Endothelial cell of umbilical vein (primary cell): ENCODE data around the gene ZDHHC11.

Source experiments
- CTCF ChIP-seq, 2 donors: IDR thresholded peaks; 1 replicate in 1 of 2; 2 replicates in 1 of 2; pipeline ENCODE4 v1.5.1; 2011; ENCODE audit warnings: low read length in 2 of 2, mild to moderate bottlenecking in 2 of 2, moderate library complexity in 2 of 2, control low read depth in 1 of 2, inconsistent platforms in 1 of 2, low read depth in 1 of 2; ENCODE audit not compliant: insufficient read depth in 1 of 2; ENCODE audit errors: extremely low read depth in 1 of 2
- EZH2 ChIP-seq: IDR thresholded peaks from 2 replicates; pipeline ENCODE4 v1.6.1; 2012; ENCODE audit warnings: borderline replicate concordance, low read depth, mild to moderate bottlenecking, moderate library complexity, low read length, inconsistent platforms; ENCODE audit not compliant: severe bottlenecking
- FOS ChIP-seq: IDR thresholded peaks from 2 replicates; pipeline ENCODE4 v1.6.1; 2011; ENCODE audit warnings: mild to moderate bottlenecking, low read length, moderate library complexity, borderline replicate concordance; ENCODE audit not compliant: insufficient read depth
- GATA2 ChIP-seq: IDR thresholded peaks from 2 replicates; pipeline ENCODE4 v1.7.0; 2011; ENCODE audit warnings: low read depth, mild to moderate bottlenecking, moderate library complexity, mixed read lengths, low read length; ENCODE audit not compliant: insufficient read length, insufficient read depth
- MAX ChIP-seq: IDR thresholded peaks from 2 replicates; pipeline ENCODE4 v1.6.1; 2011; ENCODE audit not compliant: insufficient read depth, insufficient read length
- MYC ChIP-seq: IDR thresholded peaks from one replicate; pipeline ENCODE4 v1.6.1; 2011; ENCODE audit warnings: mild to moderate bottlenecking, low read depth, low read length
- POLR2A ChIP-seq: IDR thresholded peaks from 2 replicates; pipeline ENCODE4 v1.6.1; 2012; ENCODE audit warnings: low read depth, mild to moderate bottlenecking, control low read depth, low read length
- POLR2AphosphoS5 ChIP-seq: IDR thresholded peaks from 2 replicates; pipeline ENCODE4 v1.6.1; 2012; ENCODE audit warnings: low read depth, mild to moderate bottlenecking, control low read depth, low read length, moderate library complexity; ENCODE audit not compliant: insufficient read depth

- TF ChIP-seq CTCF (IDR thresholded peaks at IDR 0.05; ENCODE audit: extremely low read depth in 1 of 2, insufficient read depth in 1 of 2, low read depth in 1 of 2, low read length in 2 of 2) (no peak), FOS (no peak), POLR2AphosphoS5 (no peak), MAX (no peak), MYC (no peak), POLR2A (no peak), EZH2 (no peak), GATA2 (no peak)
These were observed 7.9 kb upstream of the ZDHHC11 start for GRCh38 chr5:858726-859125.
